CD14-positive monocyte (primary cell): ENCODE measurements around the gene LHX6. TPM values are rescaled to one million over a fixed set of nuclear protein-coding genes. Genes with fewer than 3 reads are reported as not detected.

Source experiments
- DNase-seq, 3 donors: peaks; one replicate each; pipeline ENCODE4 v3.0.0-alpha.2; 2011 to 2022
- H2AFZ ChIP-seq: 2 replicates; pipeline ENCODE4 v1.6.0; 2012; ENCODE audit warnings: mild to moderate bottlenecking, low read depth, low read length, inconsistent platforms; ENCODE audit not compliant: insufficient read depth, poor library complexity, severe bottlenecking
- H3K27ac ChIP-seq, 2 donors: 1 replicate in 1 of 2; 2 replicates in 1 of 2; pipeline ENCODE4 v1.5.1; 2012 to 2013; ENCODE audit warnings: low read length in 2 of 2, control low read depth in 1 of 2, inconsistent platforms in 1 of 2, low read depth in 1 of 2, mild to moderate bottlenecking in 1 of 2
- H3K27me3 ChIP-seq, 2 donors: one replicate each; pipeline versions ENCODE4 v1.6.0 to v1.6.1; 2011 to 2013; ENCODE audit warnings: low read length in 2 of 2; ENCODE audit not compliant: control insufficient read depth in 2 of 2, insufficient read depth in 2 of 2
- H3K36me3 ChIP-seq, 2 donors: replicated peaks in 1 of 2; 1 replicate in 1 of 2; 2 replicates in 1 of 2; pipeline versions ENCODE4 v1.5.1 to v1.6.1; 2012 to 2013; ENCODE audit warnings: low read length in 2 of 2, control low read depth in 1 of 2, inconsistent platforms in 1 of 2, mild to moderate bottlenecking in 1 of 2; ENCODE audit not compliant: insufficient read depth in 2 of 2, control insufficient read depth in 1 of 2
- H3K4me1 ChIP-seq, 2 donors: 1 replicate in 1 of 2; 2 replicates in 1 of 2; pipeline versions ENCODE4 v1.5.1 to v1.6.1; 2012 to 2013; ENCODE audit warnings: low read length in 2 of 2, control low read depth in 1 of 2, inconsistent platforms in 1 of 2, mild to moderate bottlenecking in 1 of 2, moderate library complexity in 1 of 2; ENCODE audit not compliant: insufficient read depth in 2 of 2, control insufficient read depth in 1 of 2
- H3K4me2 ChIP-seq: replicated peaks from 2 replicates; pipeline ENCODE3; 2012; ENCODE audit warnings: low read length, moderate library complexity, mild to moderate bottlenecking; ENCODE audit not compliant: poor library complexity, severe bottlenecking; ENCODE audit errors: extremely low read depth
- H3K4me3 ChIP-seq, 3 experiments: fragments of 200-600 bp in 1 of 3; sonication (generic) in 1 of 3; replicated peaks in 1 of 3; 1 replicate in 2 of 3; 2 replicates in 1 of 3; pipeline ENCODE4 v1.5.1; 2011 to 2013; ENCODE audit warnings: low read length in 3 of 3, mild to moderate bottlenecking in 3 of 3, control low read depth in 2 of 3, low read depth in 2 of 3, inconsistent platforms in 1 of 3, moderate library complexity in 1 of 3
- H3K79me2 ChIP-seq: 2 replicates; pipeline ENCODE4 v1.6.0; 2012; ENCODE audit warnings: mild to moderate bottlenecking, control low read depth, inconsistent platforms, low read length, moderate library complexity; ENCODE audit not compliant: insufficient read depth
- H3K9ac ChIP-seq: 2 replicates; pipeline ENCODE4 v1.6.0; 2017; ENCODE audit warnings: low read length, mild to moderate bottlenecking; ENCODE audit not compliant: insufficient read depth, poor library complexity, severe bottlenecking
- H3K9me3 ChIP-seq, 2 donors: replicated peaks in 1 of 2; 1 replicate in 1 of 2; 2 replicates in 1 of 2; pipeline versions ENCODE4 v1.5.1 to v1.6.1; 2012 to 2013; ENCODE audit warnings: low read length in 2 of 2, control low read depth in 1 of 2; ENCODE audit not compliant: control insufficient read depth in 1 of 2, insufficient read depth in 1 of 2
- H4K20me1 ChIP-seq: 2 replicates; pipeline ENCODE4 v1.6.0; 2012; ENCODE audit warnings: mild to moderate bottlenecking, low read length, control low read depth, moderate library complexity; ENCODE audit not compliant: insufficient read depth
- H3K27ac Mint-ChIP-seq, 7 donors: one replicate each; pipeline ENCODE4 v1.8.0; 2020; ENCODE audit warnings: mild to moderate bottlenecking in 7 of 7, mixed read lengths in 7 of 7, moderate library complexity in 6 of 7, inconsistent platforms in 2 of 7
- H3K27me3 Mint-ChIP-seq, 3 donors: one replicate each; pipeline ENCODE4 v1.8.0; 2021 to 2022; ENCODE audit warnings: low read depth in 3 of 3, mild to moderate bottlenecking in 3 of 3, mixed read lengths in 3 of 3, moderate library complexity in 3 of 3, inconsistent platforms in 1 of 3
- H3K36me3 Mint-ChIP-seq, 2 donors: one replicate each; pipeline ENCODE4 v1.8.0; 2020; ENCODE audit warnings: mixed read lengths in 2 of 2, inconsistent platforms in 1 of 2, mild to moderate bottlenecking in 1 of 2
- H3K4me1 Mint-ChIP-seq: one replicate; pipeline ENCODE4 v1.8.0; 2020; ENCODE audit warnings: mild to moderate bottlenecking, mixed read lengths
- H3K4me3 Mint-ChIP-seq, 2 donors: one replicate each; pipeline ENCODE4 v1.8.0; 2020; ENCODE audit warnings: mild to moderate bottlenecking in 2 of 2, mixed read lengths in 2 of 2, moderate library complexity in 1 of 2
- H3K9me3 Mint-ChIP-seq, 7 donors: one replicate each; pipeline ENCODE4 v1.8.0; 2020 to 2022; ENCODE audit warnings: mixed read lengths in 7 of 7, mild to moderate bottlenecking in 6 of 7, moderate library complexity in 6 of 7, inconsistent platforms in 2 of 7
- CTCF ChIP-seq: fragments of 200-600 bp; IDR thresholded peaks from one replicate; pipeline ENCODE4 v1.8.0; 2022; ENCODE audit warnings: antibody characterized with exemption, mild to moderate bottlenecking
- WGBS: methylation state at CpG from one replicate; pipeline ENCODE4 v1.1.5; 2013; ENCODE audit warnings: missing lambda C conversion rate; ENCODE audit not compliant: insufficient coverage; 5-methylcytosine and 5-hydroxymethylcytosine counted together
- intact Hi-C, 2 donors: fragments of 100-400 bp; cut with micrococcal nuclease; formaldehyde crosslinking; loops; one replicate each; pipeline versions ENCODE4 v1.15.0 to v1.15.1; 2023
- polyA plus RNA-seq, 3 donors: library from polyadenylated mRNA; depleted of rRNA in 1 of 3; unstranded in 2 of 3; stranded (reverse) in 1 of 3; fragments of 300-500 nt in 2 of 3; fragments of >200 nt in 1 of 3; fragmentation: Illumina TruSeq in 2 of 3; gene quantifications; 1 replicate in 2 of 3; 2 replicates in 1 of 3; pipeline ENCODE4 v1.2.3, GENCODE V29; 2012 to 2021

Gene LHX6
- polyA plus RNA-seq, 3 donors = not detected

DNA sequence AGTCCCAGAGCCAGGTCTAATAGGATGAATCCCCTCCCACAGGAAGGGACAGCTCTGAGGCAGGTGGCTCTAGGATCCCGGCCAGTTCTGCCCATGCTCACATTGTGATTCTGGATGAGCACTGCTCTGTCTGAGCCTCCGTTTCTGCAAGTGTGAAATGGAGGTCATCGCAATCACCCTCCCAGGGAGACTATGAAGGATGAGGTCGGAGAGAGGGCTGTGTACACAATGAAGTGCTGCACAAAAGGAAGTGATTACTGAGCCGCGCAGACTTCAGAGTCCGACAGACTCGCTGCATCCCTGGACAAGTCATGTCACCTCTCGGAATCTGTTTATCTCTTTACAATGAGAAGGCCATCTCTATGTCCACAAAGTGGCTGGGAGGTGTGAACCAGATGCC lies 21.7 kb downstream of the LHX6 start:
- no peak overlapping the region for H3K4me3 ChIP-seq
- Mint-ChIP-seq H3K36me3 (no peaks in the 10 kb centered on the region), H3K4me1 (no peaks in the 10 kb centered on the region), H3K9me3 (no peaks in the 10 kb centered on the region), H3K4me3 (no peak overlapping the region), H3K27me3 (peaks cover 6 to 10% (median 9%) of the 10 kb centered on the region in 3 donors), H3K27ac (no peak overlapping the region)
- intact Hi-C loops = no loop called here
- H3K4me2 ChIP-seq = no peak overlapping the region
- 100% methylated on average over 5 of the region's 9 CpGs for WGBS
- H3K79me2 ChIP-seq = no peaks in the 10 kb centered on the region
- no peak for TF ChIP-seq CTCF
- H3K36me3 ChIP-seq = no peaks in the 10 kb centered on the region
- H3K9ac ChIP-seq = no peak overlapping the region
- H2AFZ ChIP-seq = no peak overlapping the region
- H4K20me1 ChIP-seq = no peaks in the 10 kb centered on the region
- no peak for DNase-seq
- peaks cover 2 to 4% of the 10 kb centered on the region in 2 donors for H3K27me3 ChIP-seq
- H3K9me3 ChIP-seq = no peaks in the 10 kb centered on the region
- no peaks in the 10 kb centered on the region for H3K4me1 ChIP-seq
- H3K27ac ChIP-seq = no peak overlapping the region

DNA sequence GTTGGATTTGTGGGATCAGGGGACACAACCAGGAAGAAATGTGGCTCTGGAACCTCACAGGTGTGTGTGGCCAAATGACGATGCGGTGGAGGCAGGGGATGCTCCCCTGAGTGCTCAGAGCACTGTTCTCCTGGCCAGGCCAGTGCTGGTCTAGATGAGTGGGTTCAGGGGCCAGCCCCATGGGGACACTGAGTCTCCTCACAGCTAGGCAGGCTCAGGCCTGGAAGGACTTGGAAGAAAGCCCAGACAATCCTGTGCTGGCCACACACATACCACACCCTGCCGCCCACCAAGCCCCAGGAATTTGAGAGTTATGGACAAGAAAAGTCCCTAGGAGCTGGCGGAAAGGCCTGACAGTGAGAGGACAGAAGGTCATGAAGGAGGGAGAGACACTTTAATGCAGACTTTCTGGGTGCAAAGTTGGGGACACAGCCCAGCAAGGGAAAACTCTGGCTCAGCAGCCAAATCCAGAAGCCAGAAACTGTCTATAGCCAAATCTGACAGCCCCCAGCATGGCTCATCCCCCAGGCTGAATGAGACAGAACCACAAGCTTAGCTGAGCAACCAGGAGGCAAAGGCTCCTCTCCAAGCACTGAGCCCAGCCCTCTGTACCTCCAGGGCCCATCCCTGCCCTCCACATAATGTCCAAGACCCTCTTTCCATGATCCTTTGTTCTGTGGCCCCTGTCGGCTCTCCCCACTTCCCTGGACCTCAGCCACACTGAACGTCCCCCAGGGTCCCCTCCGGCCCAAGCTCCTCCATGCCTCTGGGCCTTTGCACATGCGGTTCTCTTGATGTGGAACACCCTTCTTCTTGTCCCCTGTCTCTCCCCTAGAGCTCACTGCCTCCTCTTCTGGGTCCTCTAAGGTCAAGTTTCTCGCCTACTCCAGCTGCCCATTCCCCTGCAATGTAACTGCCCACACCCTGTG lies 22.4 kb downstream of the LHX6 start:
- Mint-ChIP-seq H3K36me3 (no peaks in the 10 kb centered on the region), H3K9me3 (no peaks in the 10 kb centered on the region), H3K27ac (no peak overlapping the region), H3K4me1 (no peaks in the 10 kb centered on the region), H3K27me3 (peaks cover under 1 to 6% (median 2%) of the 10 kb centered on the region in 3 donors), H3K4me3 (no peak overlapping the region)
- H2AFZ ChIP-seq = no peak overlapping the region
- H3K4me2 ChIP-seq = no peak overlapping the region
- H3K27ac ChIP-seq = no peak overlapping the region
- no peaks in the 10 kb centered on the region for H3K9me3 ChIP-seq
- TF ChIP-seq CTCF = no peak
- H3K4me3 ChIP-seq = no peak overlapping the region
- DNase-seq = no peak
- no peaks in the 10 kb centered on the region for H3K4me1 ChIP-seq
- no peaks in the 10 kb centered on the region for H3K27me3 ChIP-seq
- no peak overlapping the region for H3K9ac ChIP-seq
- no peaks in the 10 kb centered on the region for H3K36me3 ChIP-seq
- WGBS = 92% methylated on average over 8 of the region's 9 CpGs
- no peaks in the 10 kb centered on the region for H3K79me2 ChIP-seq
- intact Hi-C loops = no loop called here
- H4K20me1 ChIP-seq = no peaks in the 10 kb centered on the region
